Fibroblast of skin of scalp (primary cell): ENCODE results near the gene ATP6V1B1.
A peak's percentile ranks its signal among the peaks of the same experiment; 100 is the strongest.

ENCODE experiments used
- DNase-seq: peaks from one replicate; pipeline ENCODE4 v3.0.0-alpha.2; 2013

ATP6V1B1 gene

GRCh38 chr2:70901227-70902066 is 34.3 kb upstream of the ATP6V1B1 start:
- peak; percentile 20 for DNase-seq

DNA sequence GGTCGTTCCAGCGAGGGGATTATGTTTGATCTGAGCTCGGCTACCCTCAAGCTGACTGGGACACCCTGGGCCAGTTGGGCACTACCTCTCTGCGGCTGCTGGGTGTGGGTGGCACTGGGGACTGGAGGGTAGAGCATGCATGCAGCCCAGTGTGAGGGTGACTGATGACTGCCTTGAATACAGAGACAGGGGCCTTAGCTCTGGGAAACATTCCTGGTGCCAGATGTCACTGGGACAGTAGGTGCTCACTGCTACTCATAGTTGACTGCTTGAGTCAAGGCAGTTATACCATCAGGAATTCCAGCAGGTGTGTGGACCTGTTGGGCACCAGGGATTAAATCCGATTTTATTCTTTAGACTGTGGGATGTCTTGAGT is 33.6 kb upstream of the ATP6V1B1 start:
- DNase-seq: no peak

DNA sequence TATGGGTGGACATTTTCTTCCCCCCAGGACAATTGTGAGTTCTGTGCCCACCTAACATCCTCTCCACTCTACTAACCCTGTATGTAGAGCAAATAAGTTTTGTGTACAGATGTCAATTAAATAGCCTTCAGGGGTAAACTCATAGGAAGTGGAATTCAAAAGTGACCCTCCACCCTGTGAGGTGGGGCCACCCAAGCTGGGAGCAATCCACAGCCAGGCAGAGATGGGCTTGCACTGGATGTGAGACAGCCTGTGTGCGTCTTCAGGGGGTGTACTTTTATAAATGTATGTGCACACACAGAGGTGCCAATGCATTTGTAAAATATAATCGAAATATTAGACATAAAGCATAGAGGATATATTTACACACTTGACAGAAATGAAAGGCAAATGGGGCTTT is 33.1 kb upstream of the ATP6V1B1 start:
- no peak for DNase-seq

DNA sequence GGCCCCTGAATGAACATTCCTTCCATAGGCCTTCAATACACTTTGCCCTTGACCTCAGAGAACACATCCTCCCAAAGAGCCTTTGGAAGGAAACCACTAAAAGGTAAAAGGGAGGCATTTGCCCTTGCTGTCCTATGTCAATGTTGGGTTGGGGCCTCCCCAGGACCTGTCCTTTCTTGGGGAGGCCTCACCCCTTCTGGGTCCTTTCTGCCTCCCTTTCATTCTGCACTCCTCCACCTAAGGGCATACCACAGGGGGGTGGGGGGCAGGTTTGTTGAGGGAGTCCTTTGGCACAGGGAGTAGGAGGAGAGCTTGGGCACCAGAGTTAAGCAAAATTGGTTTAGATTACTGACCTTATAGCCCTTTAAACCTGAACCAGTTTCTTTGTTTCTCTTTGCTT is 32.5 kb upstream of the ATP6V1B1 start:
- DNase-seq: no peak

- no peak for DNase-seq
Measured at GRCh38 chr2:70903641-70904340, 31.9 kb upstream of the ATP6V1B1 start.

DNA sequence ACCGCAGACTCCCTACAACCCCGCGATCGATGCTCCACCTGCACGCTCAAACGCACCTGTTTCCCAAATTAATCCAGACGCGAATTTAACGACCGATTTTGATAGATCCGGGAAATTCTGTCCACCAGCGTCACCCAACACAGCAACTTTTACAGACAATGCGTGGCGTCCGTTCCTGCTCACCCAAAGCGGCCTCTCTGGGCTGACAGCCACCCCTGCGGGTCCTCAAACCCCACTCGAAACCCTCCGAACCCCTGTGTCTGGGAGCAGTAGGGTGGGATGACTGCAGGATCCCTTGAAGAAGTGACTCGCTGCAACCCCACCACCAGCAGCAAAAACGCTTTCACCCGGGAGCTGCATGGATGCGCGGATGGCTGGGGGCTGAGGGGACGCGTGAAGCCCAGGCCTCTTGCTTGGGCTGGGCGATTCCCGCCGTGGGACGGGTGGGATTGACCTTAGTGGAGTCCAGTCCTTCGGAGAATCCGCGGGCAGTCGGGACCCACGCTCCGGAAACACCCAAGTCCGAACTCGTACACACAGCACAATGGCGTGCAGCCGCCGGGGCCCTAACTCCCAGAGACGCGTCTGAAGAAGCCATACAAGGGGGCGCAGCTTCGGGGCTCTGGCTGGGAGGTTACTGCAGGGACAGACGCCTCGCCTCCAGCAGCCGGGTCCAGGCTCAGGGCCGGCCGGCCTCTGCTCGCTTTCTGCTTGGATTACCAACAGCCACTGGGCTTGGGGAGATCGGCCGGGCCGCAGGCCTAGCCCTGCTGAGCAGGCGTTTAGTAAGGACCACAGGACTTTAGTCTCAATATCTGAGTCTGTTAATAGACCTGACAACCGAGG is 31.1 kb upstream of the ATP6V1B1 start:
- no peak for DNase-seq

DNA sequence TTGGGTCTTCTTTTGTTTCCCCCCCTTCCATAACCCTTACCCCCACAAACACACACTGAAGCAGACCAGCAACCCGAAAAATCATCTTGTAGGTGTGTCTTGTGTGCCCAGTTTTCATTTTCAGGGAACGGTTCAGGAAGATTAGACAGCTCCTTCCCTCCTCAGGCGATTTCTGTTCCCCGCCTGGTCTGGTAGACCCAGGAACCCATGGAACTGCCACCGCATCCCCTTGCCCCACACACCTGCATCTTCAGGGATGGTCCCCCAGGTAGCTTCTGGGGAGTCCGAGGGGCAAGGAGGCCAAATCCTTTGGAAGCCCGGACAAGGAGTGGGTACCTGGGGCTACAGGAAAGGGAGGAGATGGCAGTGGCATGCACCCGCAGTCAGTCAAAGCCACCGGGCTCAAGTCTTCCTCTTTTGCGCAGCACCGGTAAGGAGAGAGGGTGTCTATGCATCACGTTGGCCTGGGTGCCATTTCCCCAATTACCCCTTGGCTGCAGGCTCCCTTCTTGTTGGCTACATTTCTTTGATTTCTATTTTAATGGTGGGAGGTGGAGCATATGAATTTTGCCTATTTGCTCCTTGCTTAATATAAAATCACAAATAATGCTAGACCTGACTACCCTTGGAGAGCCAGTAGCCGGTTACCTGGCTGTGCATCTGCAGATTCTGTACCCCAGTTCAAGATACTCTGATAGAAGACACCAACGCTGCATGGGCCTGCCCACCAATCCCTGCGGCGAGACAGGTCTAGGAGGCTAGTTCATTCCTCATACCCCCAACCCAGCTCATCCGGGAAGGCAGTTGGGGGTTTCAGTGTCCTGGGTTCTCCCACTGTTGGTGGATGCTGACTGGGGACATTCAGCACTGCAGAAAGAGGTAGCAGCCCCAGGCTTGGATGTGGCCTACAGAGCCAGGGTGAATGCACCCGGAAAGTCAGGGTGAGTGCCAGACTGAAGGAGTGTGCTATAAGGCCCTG is 30.0 kb upstream of the ATP6V1B1 start:
- no peak for DNase-seq

DNA sequence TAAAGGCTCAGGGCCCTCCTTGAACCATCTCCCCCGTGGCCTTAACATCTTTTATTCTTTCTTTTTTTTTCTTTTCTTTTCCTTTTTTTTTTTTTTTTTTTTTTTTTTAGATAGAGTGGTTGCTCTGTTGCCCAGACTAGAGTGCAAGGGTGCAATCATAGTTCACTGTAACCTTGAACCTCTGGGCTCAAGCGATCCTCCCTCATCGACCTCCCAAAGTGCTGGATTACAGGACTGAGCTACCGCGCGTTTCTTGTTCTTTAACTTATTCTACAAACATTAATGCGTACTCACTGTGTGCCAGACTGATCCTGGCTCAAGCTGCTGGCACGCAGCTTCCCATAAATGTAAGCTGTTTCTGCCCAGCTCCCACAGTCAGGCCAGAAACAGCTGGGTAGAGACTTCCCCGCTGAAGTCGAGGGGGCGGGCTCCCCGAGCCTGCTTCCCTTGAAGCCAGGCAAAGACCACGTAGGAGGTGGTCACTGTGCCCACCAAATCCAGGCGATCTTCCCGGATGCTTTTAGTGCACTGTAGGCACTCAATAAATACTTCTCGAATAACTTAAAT is 29.2 kb upstream of the ATP6V1B1 start:
- DNase-seq: no peak

DNA sequence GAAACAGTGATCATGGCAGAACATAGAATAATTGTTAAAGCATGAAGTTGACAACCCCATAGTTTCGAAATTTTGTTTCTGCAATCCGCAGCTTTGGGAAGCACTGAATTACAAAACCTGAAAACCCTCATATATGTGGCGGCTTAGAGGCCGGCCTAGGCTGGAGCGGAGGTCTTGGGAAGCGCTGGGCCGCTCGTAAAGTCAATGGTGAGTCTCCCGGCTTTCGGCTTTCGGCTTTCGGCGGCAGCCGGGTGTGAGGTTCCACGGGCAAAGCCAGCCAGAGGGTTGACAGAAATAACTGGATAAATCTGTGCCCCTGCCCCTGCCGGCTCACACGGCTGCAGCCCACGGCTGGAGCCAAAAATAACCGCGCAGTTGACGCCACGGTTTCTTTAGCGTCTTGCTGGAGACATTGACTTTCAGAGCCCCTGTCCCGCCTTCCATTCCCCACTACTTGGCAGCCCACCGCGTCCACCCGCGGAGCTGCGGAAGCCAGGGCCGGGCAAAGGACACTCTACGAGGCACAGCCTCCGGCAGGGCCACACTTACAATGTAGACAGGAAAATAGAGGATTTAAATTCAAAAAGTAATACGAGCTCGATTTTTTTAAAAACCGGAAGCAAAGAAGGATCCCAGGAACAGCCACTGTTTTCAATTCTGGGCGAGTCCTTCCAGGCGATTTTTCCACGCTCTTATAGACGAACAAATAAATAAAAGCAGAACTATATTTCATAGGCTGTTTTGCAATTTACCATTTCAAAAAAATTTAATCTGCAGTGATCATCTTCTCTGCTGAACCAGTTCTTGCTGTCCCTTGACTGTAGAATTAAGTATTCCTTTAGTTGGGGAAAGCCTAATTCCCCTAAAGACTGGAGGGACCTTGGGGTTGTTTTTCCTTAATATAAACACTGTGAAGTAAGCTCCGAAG is 28.3 kb upstream of the ATP6V1B1 start:
- DNase-seq: no peak

DNA sequence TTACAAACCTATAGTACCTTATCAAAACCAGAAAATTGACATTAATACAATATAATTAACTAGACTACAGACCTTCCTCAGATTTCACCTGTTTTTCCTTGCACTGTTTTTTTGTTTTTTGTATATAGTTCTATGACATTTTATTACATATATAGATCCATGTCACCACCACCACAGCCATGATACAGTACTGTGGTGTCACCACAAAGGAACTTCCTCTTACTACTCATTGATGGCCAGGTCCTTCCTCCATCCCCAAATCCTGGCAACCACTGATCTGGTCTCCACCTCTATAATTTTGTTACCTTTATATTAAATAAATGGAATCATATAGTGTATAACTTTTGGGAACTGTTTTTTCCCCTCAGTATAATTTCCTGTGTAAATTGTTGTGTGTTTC is 19.4 kb upstream of the ATP6V1B1 start:
- no peak for DNase-seq

DNA sequence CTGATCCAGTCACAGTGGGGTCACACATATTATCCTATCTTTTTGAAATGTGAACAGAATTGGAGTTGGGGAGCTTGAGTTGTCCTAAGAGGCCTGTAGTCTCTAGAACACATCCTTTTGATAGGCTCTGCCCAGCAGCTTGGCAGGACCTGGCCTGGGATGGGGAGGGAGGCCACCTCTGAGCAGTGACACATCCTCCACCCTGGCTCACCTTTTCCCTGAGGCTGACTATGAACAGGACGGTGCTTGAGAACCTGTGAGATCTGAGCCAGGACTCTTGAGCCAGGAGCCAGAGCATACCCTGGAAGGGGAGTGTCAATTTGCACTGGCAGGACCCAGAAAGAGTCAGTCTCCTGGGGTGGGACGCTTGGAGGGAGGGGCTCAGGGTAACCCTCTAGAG is 17.7 kb upstream of the ATP6V1B1 start:
- no peak for DNase-seq

DNA sequence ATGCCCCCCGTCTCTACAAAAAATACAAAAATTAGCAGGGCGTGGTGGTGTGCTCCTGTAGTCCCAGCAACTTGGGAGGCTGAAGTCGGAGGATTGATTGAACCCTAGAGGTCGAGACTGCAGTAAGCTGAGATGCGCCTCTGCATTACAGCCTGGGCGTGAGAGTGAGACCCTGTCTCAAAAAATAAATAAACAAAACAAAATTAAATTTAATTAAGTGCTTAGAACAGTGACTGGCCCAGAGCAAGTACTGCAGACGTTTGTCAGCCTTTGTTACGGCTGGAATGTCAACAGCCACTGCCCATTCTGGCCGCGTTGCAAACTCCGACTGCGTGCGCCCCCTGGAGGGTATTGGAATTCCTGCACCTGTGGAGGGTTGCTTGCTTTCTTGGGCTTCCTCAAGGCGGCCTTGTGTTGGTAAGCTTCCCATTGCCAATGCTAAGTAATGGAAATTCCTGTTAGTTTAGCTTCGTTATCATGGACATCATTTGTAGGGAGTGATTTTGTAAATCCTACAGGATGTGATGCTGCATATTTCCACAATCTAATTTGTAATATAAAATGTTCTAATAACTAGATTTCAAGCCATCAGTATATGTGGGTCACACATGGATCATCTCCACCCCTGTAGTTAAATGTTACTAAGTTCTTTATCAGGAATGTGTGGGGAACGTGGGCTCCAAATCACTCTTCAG is 15.9 kb upstream of the ATP6V1B1 start:
- DNase-seq: peak; percentile 75

DNA sequence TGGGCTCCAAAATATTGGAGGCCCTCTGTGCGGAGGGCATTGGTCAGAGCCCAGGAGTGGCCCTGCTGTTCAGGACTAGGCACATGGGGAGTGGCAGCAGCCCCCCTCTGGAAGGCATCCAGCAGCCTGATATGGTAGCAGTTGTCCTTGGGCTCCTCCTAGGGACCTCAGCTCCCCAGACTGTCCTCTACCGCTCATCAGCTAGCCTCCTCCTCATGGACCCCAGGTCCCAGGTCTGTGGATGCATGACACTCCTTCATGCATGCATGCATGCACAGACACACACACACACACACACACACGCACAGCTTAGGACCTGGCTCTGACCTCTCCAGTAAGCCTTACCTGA is 15.4 kb upstream of the ATP6V1B1 start:
- no peak for DNase-seq

DNA sequence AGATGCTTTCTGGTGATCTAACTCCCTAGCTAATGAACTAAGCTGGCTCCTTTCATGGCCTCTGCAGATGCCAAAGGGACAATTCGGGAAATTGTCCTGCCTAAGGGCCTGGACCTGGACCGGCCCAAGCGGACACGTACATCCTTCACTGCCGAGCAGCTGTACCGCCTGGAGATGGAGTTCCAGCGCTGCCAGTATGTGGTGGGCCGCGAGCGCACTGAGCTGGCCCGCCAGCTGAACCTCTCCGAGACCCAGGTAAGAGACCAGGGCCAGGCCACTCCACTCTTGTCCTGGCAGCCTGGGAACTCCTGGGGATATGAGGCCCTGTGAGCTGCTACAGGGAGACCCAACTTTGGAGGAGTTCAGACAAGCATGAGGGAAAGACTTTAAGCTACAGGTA is 14.7 kb upstream of the ATP6V1B1 start:
- DNase-seq: no peak

DNA sequence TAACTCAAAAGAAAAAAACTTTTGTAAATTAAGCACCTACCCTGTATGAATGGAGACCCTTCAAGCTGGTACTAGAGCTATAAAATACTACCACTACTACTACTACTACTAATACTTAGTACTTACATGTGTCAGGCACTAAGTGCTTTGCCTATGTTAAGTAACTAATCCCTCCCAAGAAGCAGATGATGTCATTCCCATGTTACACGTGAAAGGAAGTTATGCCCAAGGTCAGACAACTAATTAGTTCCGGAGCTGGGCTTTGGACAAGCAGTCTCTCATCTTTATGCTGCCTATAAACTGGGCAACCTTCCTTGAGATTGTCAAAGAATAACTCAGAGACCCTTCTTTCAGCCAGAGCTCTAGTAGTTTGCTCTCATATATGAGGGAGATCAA is 13.9 kb upstream of the ATP6V1B1 start:
- no peak for DNase-seq

DNA sequence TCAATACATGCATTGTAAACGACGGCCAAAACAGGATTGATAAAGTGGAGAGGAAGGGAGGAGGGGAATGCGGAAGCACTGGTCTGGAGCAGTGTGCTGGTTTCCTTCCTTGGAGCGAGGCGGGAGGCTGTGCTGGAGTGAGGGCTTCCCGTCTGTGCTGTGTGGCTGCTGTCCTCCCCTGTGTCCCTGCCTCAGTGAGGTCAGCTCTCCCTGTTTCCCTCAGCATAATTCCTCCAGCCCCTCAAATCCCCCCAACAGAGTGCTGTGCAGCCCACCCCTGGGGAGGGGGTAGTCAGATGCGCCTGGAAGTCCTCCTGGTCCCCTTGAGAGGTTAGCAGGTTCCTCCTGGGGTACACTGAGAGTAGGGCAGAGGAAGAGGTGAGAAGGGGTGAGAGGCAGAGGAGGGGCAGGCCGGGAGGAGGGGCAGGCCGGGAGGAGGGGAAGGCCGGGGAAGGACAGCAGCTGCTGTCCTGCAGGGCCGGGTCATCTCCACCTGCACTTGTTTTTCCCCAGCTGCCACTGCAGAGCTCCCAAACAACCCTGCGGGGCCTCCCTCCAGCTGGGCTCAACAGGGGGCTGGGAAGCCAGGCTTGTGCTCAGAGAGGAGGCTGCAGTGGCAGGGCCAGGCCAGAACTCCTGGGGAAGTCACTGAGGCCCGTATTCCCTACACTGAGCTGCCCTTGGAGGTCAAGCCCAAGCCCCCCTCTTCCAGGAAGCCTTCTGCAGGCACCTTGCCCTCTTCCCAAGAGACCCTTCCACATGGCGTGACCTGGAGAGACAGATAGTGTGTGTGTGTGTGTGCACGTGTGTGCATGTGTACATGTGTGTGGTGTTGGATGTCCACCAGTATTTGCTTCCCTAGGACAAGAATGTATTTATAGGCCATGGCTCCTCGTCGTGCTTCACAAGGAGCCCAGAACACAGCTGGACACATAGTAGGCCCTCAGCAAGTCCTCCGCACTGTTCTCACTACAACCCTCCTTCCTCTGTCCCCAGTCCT is 13.2 kb upstream of the ATP6V1B1 start:
- no peak for DNase-seq

DNA sequence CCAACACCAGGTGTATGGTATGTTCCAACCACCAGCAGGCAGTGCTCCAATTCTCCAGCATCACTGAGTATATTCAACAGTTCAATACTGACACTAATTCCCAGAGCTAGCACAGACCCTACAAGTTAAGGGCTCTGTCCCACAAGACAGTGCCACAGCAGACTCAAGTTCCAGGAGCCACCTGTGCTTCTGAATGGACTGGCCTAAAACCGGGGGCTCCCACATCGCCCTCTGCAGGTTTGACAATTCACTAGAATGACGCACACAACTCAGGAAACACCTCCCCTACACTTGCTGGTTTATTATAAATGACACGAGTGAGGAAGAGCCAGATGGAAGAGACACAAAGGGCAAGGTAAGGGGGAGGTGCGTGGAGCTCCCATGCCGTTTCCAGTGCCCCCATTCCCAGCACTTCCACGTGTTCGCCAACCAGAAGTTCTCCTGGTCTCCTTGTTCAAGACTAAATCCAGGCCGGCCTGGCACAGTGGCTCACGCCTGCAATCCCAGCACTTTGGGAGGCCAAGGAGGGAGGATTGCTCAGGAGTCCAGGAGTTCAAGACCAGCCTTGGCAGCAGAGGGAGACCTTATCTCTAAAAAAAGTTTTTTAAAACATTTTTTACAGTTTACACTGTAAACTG is 12.2 kb upstream of the ATP6V1B1 start:
- no peak for DNase-seq

GRCh38 chr2:70926042-70926441 is 9.7 kb upstream of the ATP6V1B1 start:
- no peak for DNase-seq
